ENCODE results near the gene IQSEC3.
"Not testable (repeated sequence)": the region's sequence is repeated elsewhere in the genome, so short reads cannot be mapped to it uniquely, and the experiment has no call there.

The IQSEC3 gene

DNA sequence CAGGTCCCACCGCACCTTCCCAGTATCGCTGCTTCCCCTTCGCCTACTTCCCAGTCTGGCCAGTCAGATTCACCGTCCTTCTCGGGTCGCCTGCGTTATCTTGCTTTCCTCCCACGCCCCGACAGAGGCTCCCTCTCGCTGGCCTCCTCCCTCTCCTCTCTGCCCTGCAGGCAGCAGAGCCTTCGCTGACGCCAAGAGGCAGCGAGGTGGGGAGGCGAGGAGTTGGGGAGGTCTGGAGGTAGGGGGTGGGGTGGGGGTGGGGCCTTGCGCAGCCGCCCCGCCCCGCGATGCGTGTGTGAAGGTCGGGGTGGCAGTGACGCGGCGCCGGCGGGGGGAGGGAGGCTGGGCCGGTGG, at the start of gene IQSEC3:
TSS of gene IQSEC3 (plus strand) at position 340 of the 354 bp plus-strand sequence. CDS start 116 bp downstream, outside the sequence.
- not testable (repeated sequence) for DNase-seq

DNA sequence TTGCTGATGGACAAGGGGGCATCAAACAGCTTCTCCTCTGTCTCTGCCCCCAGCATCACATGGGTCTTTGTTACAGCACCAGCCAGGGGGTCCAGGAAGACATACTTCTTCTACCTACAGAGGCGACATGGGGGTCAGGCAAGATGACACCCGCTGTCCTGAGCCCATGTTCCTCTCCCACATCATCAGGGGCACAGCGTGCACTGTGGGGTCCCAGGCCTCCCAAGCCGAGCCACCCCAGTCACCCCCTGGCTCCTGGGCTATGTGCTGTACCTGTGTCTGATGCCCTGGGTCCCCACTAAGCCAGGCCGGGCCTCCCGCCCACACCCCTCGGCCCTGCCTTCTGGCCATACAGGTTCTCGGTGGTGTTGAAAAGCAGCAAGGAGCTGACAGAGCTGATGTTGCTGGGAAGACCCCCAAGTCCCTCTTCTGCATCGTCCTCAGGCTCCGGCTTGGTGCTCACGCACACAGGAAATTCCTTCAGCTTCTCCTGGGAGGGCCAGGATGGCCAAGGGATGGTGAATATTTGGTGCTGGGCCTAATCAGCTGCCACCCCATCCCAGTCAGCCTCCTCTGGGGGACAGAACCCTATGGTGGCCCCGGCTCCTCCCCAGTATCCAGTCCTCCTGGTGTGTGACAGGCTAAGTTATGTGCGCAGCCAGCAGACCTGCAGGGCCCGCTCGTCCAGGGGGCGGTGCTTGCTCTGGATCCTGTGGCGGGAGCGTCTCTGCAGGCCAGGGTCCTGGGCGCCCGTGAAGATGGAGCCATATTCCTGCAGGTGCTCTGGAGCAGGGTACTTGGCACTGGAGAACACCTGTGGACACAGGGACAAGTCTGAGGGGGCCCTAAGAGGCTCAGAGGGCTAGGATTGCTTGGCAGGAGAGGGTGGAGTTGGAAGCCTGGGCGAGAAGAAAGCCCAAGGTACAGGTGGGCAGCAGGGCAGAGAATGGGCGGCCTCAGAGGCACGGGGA, 48.9 kb upstream of the IQSEC3 start:
- not testable (repeated sequence) for DNase-seq

DNA sequence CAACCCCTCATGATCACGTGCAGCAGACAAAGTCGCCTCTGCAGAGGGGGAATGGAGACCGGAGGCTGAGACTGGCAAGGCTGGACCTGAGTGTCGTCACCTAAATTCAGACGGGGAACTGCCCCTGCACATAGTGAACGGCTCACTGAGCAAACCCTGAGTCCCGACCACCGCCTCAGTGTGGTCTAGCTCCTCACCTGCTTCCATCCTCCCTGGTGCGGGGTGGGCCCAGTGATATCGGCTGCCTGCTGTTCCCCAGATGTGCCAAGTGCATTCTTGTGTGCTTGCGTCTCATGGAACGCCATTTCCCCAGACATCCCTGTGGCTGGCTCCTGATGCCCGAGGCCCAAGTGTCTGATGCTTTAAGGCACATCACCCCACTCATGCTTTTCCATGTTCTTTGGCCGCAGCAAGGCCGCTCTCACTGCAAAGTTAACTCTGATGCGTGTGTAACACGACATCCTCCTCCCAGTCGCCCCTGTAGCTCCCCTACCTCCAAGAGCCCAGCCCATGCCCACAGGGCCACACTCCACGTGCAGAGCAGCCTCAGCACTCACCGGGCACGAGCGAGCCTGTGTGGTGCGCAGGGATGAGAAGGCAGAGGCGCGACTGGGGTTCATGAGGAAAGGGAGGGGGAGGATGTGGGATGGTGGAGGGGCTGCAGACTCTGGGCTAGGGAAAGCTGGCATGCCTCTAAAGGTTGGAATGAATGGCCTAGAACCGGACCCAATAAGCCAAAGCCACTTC, 47.6 kb upstream of the IQSEC3 start:
- DNase-seq, result not testable (repeated sequence)

DNA sequence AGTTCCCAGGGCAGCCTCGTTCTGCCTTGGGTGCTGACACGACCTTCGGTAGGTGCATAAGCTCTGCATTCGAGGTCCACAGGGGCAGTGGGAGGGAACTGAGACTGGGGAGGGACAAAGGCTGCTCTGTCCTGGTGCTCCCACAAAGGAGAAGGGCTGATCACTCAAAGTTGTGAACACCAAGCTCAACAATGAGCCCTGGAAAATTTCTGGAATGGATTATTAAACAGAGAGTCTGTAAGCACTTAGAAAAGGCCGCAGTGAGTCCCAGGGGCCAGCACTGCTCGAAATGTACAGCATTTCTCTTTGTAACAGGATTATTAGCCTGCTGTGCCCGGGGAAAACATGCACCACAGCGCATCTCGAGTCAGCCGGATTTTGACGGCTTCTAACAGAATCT, 46.7 kb upstream of the IQSEC3 start:
- DNase-seq, result not testable (repeated sequence)

GRCh38 chr12:20757-21156, 45.8 kb upstream of the IQSEC3 start:
- DNase-seq, result no peak

DNA sequence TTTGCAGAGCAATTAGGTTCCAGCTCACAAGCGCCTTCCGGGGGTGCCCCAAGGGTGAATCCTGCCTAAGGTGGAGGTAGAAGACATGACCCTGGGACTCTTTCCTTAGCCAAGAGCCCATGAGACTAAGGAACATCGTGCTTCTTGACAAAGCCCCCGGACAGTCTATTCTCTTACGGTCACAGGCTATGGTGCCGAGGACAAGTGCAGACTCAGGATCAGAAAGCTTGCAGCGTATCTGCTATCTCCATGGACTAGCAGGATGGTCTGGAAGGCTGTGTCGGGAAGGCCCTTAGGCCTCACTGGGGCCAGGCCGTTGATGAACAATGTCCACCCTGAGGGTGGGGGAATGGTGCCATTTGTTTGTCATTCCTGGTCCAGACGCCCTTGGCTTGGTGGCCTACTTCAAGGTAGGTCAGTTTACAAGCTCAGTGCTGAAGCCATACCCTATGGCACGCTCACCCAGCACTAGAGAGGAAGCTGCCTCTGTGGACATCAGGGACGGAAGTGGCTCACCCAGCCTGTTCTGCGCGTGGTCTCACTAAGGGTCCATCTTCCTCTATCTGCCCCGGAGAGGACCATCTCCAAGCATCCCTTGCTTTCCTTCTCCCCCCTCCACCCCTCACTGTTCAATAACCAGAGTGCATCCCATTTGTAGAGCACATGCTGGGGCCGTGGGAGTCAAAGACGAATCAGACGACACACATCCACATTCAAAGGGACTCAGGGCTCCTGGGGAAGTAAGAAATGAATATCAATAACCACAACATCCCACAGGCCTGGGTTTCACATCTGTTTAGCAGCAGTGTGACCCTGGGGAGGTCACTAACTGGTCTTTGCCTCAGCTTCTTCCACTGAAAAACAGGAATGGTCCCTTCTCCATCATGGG, 45.0 kb upstream of the IQSEC3 start:
- no peak for DNase-seq

DNA sequence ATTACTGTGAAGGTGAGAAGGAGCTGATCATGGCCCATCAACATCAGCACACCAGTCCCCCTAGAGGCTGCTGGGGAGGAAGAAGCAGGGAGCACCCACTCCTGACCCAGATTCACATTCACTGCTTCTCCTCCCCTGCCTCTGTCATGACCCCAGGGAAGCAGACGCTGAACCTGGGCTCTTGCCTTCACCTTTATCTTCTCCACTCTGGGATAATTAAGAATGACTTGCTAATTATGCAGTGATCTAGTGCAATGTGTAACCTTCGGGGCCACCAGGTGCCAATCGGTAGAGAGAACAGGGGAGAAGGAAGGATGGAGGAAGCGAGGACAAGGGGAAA, 44.4 kb upstream of the IQSEC3 start:
- DNase-seq, result no peak

DNA sequence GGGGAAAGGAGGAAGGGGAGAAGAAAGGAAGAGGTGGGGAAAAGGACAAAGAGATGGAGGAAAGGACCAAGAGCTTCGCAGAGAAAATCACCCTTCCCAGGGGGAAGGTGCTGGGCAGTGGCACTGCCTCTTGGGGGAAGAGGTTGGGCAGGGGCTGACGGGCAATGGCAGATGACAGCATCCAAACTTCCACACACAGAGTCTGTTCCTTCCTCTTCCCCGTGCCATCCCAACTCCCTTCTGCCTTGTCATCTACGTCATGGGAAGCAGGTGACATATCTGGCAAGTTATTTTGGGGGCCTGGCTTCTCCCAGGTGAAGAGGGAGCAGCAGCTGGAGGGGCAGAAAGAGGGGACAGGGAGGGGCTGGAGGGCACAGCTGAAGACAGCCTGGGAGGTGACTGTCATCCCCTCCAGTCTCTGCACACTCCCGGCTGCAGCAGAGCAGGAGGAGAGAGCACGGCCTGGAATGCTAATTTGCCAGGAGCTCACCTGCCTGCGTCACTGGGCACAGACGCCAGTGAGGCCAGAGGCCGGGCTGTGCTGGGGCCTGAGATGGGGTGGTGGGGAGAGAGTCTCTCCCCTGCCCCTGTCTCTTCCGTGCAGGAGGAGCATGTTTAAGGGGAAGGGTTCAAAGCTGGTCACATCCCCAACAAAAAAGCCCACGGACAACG, 43.9 kb upstream of the IQSEC3 start:
- no peak for DNase-seq

GRCh38 chr12:27904-28303, 38.7 kb upstream of the IQSEC3 start:
- not testable (repeated sequence) for DNase-seq

- DNase-seq, result not testable (repeated sequence)
Measured at GRCh38 chr12:38775-39174, 27.8 kb upstream of the IQSEC3 start.

- not testable (repeated sequence) for DNase-seq
Measured at GRCh38 chr12:39555-40265, 26.9 kb upstream of the IQSEC3 start.

- not testable (repeated sequence) for DNase-seq
Measured at GRCh38 chr12:44352-44751, 22.2 kb upstream of the IQSEC3 start.

DNA sequence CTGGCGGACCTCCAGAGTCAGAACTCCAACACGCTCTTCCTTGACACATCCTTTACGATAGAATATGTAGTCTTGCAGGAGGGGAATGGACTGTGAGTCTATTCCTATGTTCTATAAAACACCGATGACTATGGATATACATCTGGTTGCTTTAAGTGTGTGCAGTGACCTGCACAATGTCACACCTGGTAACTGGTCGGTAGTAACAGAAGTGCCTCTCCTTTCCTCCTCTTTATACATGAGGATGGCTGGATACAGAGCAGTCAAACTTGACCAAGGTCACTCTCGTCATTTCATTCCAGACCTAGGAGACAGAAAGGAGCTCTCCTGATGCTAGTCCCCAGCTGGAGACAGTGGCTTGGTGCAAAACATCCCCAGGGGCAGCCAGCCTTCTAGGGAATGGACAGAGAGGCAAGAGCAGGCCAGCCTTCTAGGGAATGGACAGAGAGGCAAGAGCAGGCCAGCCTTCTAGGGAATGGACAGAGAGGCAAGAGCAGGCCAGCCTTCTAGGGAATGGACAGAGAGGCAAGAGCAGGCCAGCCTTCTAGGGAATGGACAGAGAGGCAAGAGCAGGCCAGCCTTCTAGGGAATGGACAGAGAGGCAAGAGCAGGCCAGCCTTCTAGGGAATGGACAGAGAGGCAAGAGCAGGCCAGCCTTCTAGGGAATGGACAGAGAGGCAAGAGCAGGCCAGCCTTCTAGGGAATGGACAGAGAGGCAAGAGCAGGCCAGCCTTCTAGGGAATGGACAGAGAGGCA, 21.2 kb upstream of the IQSEC3 start:
- DNase-seq, result not testable (repeated sequence)

GRCh38 chr12:45991-46358, 20.6 kb upstream of the IQSEC3 start:
- DNase-seq, result not testable (repeated sequence)

- not testable (repeated sequence) for DNase-seq
Measured at GRCh38 chr12:46542-46941, 20.0 kb upstream of the IQSEC3 start.

- DNase-seq, result not testable (repeated sequence)
Measured at GRCh38 chr12:47699-48226, 18.8 kb upstream of the IQSEC3 start.

DNA sequence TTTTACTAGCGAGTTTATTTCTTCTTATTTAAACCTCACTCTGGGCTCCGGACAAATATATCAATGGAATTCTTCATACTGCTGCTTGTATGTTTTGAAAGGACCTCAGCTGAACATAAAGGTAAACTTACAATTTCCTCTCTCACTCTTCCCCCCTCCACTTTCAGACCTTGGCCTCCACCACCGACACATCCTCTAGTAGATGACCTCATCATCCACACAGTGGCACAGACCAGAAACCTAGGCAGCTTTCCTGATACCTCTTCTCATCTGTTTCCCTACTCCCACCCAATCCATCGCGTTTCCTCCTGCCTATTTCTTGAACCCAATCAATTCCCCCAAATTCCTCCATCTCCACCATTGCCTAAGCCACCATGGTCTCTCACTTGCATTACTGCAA, 17.4 kb upstream of the IQSEC3 start:
- DNase-seq, result not testable (repeated sequence)

DNA sequence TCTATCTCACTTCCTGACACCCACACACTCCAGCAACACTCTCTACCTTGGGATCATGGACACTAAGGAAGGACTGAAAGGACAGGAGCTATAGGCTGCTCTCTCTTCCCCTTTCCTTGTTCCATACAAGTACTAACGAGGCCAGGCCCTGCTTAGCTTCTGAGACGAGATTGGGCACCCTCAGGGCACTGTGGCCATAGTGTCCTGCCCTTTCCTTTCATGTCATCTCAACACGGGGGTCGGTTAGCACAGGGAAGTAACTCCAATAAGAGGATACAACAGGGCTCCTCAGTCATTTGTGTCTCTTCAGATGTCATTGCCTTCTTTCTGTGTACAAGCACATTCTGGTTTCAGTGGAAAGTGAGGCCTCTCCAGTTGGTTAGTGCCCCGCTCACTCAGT, 15.5 kb upstream of the IQSEC3 start:
- not testable (repeated sequence) for DNase-seq

GRCh38 chr12:51962-52361, 14.6 kb upstream of the IQSEC3 start:
- DNase-seq, result not testable (repeated sequence)

DNA sequence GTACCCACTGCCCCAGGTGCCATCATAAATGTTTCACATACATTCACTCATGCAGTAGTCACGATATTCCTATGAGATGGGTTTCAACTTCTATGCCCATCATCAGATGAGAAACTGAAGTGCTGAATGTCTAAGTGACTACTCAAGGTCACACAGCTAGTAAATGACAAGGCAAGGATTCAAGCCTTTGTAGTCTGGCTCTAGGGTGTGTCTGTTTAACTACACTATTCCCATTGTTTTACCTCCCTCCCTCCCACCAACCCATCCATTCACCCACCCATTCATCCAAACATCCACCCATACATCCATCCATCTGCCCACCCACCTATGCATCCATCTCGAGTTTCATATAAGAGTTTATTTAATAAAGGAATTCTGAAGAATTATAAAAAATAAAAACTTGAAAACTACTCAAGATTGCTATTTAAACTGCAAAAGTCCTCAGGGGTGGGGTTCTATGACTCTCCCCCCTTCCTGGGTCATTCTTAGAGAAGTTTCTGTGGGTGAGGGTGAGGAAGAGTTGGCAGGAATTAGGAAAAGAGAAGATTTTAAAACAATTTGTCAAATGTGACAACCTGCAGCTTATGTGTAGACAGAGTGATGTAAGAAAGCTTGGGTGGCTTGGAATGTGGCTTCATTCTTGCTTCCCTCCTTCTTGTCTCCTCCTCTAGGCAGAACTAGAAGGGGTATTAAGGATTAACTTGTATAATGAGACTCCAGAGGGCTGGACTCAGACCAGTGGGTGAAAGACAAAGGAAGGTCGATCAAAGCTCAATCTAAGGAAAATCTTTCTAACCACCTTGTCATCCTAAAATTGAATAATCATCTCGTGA, 13.4 kb upstream of the IQSEC3 start:
- not testable (repeated sequence) for DNase-seq
